ENCODE measurements around the gene PSORS1C1.

DNA sequence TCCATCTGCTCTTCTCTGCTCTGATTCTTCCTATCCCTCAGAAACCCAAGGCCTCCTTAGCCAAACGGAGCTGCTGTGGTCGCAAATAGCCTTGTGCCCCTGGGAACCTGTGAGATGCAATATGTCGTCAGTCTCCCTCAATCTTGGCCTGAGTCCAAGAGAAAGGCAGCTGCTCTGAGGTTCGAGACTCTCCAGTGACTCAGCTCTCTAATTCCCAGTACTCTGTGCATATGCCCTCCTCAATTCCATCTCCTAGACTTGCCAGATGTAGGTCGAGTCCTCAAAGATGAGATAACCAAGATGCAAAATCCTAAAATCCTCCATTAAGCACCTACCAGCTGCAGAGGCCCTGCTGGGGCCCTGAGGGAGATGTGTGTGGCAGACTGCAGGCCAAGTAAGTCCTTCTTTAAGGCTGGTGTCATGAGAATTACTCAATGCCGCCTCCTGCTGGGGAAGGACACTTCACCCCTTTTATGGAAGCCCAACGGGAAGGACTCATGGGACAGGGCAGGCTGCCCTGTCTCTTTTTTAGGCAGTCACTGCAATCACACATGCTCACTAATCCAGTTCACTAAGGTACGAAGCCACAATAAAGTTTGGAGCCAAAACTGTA lies 30.8 kb upstream of the PSORS1C1 start:
- TF ChIP-seq, protein P1, sequence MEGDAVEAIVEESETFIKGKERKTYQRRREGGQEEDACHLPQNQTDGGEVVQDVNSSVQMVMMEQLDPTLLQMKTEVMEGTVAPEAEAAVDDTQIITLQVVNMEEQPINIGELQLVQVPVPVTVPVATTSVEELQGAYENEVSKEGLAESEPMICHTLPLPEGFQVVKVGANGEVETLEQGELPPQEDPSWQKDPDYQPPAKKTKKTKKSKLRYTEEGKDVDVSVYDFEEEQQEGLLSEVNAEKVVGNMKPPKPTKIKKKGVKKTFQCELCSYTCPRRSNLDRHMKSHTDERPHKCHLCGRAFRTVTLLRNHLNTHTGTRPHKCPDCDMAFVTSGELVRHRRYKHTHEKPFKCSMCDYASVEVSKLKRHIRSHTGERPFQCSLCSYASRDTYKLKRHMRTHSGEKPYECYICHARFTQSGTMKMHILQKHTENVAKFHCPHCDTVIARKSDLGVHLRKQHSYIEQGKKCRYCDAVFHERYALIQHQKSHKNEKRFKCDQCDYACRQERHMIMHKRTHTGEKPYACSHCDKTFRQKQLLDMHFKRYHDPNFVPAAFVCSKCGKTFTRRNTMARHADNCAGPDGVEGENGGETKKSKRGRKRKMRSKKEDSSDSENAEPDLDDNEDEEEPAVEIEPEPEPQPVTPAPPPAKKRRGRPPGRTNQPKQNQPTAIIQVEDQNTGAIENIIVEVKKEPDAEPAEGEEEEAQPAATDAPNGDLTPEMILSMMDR (IDR thresholded peaks at IDR 0.05): peak in 4 of 6 experiments; percentile 18 to 42 (median 33)
- TF ChIP-seq POLR2A (IDR thresholded peaks at IDR 0.05): no peak

All from Peyer's patch (tissue), 4 donors.